ENCODE results near the gene ZC3HAV1.
"Not testable (repeated sequence)": the region's sequence is repeated elsewhere in the genome, so short reads cannot be mapped to it uniquely, and the experiment has no call there.

Gene ZC3HAV1

GRCh38 chr7:139109188-139109982, at the start of gene ZC3HAV1:
Gene ZC3HAV1, minus strand, starts transcription at chr7:139109720. Its CDS starts 389 bp downstream, at chr7:139109331.
- DNase-seq (ENCODE audit: low read depth in 2 of 2), result peak; percentile 75 to 84

- DNase-seq (ENCODE audit: low read depth in 2 of 2), result no peak
These were observed 44.3 kb upstream of the ZC3HAV1 start for GRCh38 chr7:139153832-139154231.

- DNase-seq (ENCODE audit: low read depth in 2 of 2), result no peak
These were observed 42.6 kb upstream of the ZC3HAV1 start for GRCh38 chr7:139152149-139152548.

GRCh38 chr7:139139150-139139549, 29.6 kb upstream of the ZC3HAV1 start:
- DNase-seq (ENCODE audit: low read depth in 2 of 2), result no peak

- peak; percentile 71 to 72 for DNase-seq (ENCODE audit: low read depth in 2 of 2)
These were observed 24.0 kb upstream of the ZC3HAV1 start for GRCh38 chr7:139133335-139134139.

GRCh38 chr7:139132887-139133286, 23.4 kb upstream of the ZC3HAV1 start:
- DNase-seq (ENCODE audit: low read depth in 2 of 2), result no peak

GRCh38 chr7:139131601-139132041, 22.1 kb upstream of the ZC3HAV1 start:
- no peak for DNase-seq (ENCODE audit: low read depth in 2 of 2)

GRCh38 chr7:139129814-139130213, 20.3 kb upstream of the ZC3HAV1 start:
- not testable (repeated sequence) for DNase-seq (ENCODE audit: low read depth in 2 of 2)

GRCh38 chr7:139127648-139128047, 18.1 kb upstream of the ZC3HAV1 start:
- no peak for DNase-seq (ENCODE audit: low read depth in 2 of 2)

GRCh38 chr7:139125657-139126056, 16.1 kb upstream of the ZC3HAV1 start:
- no peak for DNase-seq (ENCODE audit: low read depth in 2 of 2)

GRCh38 chr7:139124995-139125394, 15.5 kb upstream of the ZC3HAV1 start:
- not testable (repeated sequence) for DNase-seq (ENCODE audit: low read depth in 2 of 2)

GRCh38 chr7:139124084-139124914, 14.8 kb upstream of the ZC3HAV1 start:
- DNase-seq (ENCODE audit: low read depth in 2 of 2), result no peak

GRCh38 chr7:139119486-139119849, 9.9 kb upstream of the ZC3HAV1 start:
- DNase-seq (ENCODE audit: low read depth in 2 of 2), result no peak

GRCh38 chr7:139118805-139119485, 9.4 kb upstream of the ZC3HAV1 start:
- no peak for DNase-seq (ENCODE audit: low read depth in 2 of 2)

GRCh38 chr7:139118234-139118804, 8.8 kb upstream of the ZC3HAV1 start:
- DNase-seq (ENCODE audit: low read depth in 2 of 2), result no peak

- DNase-seq (ENCODE audit: low read depth in 2 of 2), result no peak
These were observed 8.2 kb upstream of the ZC3HAV1 start for GRCh38 chr7:139117599-139118233.

- no peak for DNase-seq (ENCODE audit: low read depth in 2 of 2)
These were observed 7.5 kb upstream of the ZC3HAV1 start for GRCh38 chr7:139116999-139117398.

- no peak for DNase-seq (ENCODE audit: low read depth in 2 of 2)
These were observed 5.6 kb upstream of the ZC3HAV1 start for GRCh38 chr7:139115104-139115503.

GRCh38 chr7:139114585-139114984, 5.1 kb upstream of the ZC3HAV1 start:
- DNase-seq (ENCODE audit: low read depth in 2 of 2), result no peak

- DNase-seq (ENCODE audit: low read depth in 2 of 2), result no peak
These were observed 4.5 kb upstream of the ZC3HAV1 start for GRCh38 chr7:139114018-139114417.

Measured in stimulated activated CD8-positive, alpha-beta memory T cell treated with anti-CD3 and anti-CD28 coated beads, Interleukin-15, amount 100 ng/mL, for 4 hours (primary cell).